ENCODE measurements around the gene SRPX.

The SRPX gene

GRCh38 chrX:38172596-38172995, 48.1 kb downstream of the SRPX start:
- TF ChIP-seq ZFX (IDR thresholded peaks at IDR 0.05) = no peak
- TF ChIP-seq CTCF (conservative IDR thresholded peaks at IDR 0.05) = no peak
- no peak overlapping the region for H3K27ac ChIP-seq

- H3K27ac ChIP-seq = no peak overlapping the region
- no peak for TF ChIP-seq CTCF (conservative IDR thresholded peaks at IDR 0.05)
- no peak for TF ChIP-seq ZFX (IDR thresholded peaks at IDR 0.05)
Measured at GRCh38 chrX:38170556-38170955, 50.1 kb downstream of the SRPX start.

GRCh38 chrX:38166478-38167083, 54.1 kb downstream of the SRPX start:
- TF ChIP-seq ZFX (IDR thresholded peaks at IDR 0.05) = no peak
- peak; percentile 68 for TF ChIP-seq CTCF (conservative IDR thresholded peaks at IDR 0.05)
- H3K27ac ChIP-seq = no peak overlapping the region

- H3K27ac ChIP-seq = no peak overlapping the region
- TF ChIP-seq ZFX (IDR thresholded peaks at IDR 0.05) = no peak
- no peak for TF ChIP-seq CTCF (conservative IDR thresholded peaks at IDR 0.05)
Measured at GRCh38 chrX:38165023-38165422, 55.6 kb downstream of the SRPX start.

GRCh38 chrX:38163193-38163592, 57.5 kb downstream of the SRPX start:
- no peak for TF ChIP-seq ZFX (IDR thresholded peaks at IDR 0.05)
- TF ChIP-seq CTCF (conservative IDR thresholded peaks at IDR 0.05) = no peak
- H3K27ac ChIP-seq = no peak overlapping the region

- peak overlapping the region; percentile 53 for H3K27ac ChIP-seq
- TF ChIP-seq CTCF (conservative IDR thresholded peaks at IDR 0.05) (no peak), ZFX (IDR thresholded peaks at IDR 0.05) (no peak)
Measured at GRCh38 chrX:38156838-38157237, 63.8 kb downstream of the SRPX start.

GRCh38 chrX:38154818-38155217, 65.9 kb downstream of the SRPX start:
- TF ChIP-seq ZFX (IDR thresholded peaks at IDR 0.05) = no peak
- no peak for TF ChIP-seq CTCF (conservative IDR thresholded peaks at IDR 0.05)
- no peak overlapping the region for H3K27ac ChIP-seq
